C4-2B (cell line): Measurements from ENCODE around the gene FAM53B.

Experiments
- H3K27ac ChIP-seq: fragments of 450-650 bp; 2 replicates; pipeline ENCODE4 v1.5.1; 2017
- CTCF ChIP-seq: fragments of 450-650 bp; conservative IDR thresholded peaks from 2 replicates; pipeline ENCODE4 v1.5.1; 2017; ENCODE audit warnings: mild to moderate bottlenecking
- ZFX ChIP-seq: fragments of 450-650 bp; IDR thresholded peaks from 2 replicates; pipeline ENCODE4 v1.6.1; 2017

The FAM53B gene

GRCh38 chr10:124697837-124698544 is 46.2 kb downstream of the FAM53B start:
- no peak overlapping the region for H3K27ac ChIP-seq

DNA sequence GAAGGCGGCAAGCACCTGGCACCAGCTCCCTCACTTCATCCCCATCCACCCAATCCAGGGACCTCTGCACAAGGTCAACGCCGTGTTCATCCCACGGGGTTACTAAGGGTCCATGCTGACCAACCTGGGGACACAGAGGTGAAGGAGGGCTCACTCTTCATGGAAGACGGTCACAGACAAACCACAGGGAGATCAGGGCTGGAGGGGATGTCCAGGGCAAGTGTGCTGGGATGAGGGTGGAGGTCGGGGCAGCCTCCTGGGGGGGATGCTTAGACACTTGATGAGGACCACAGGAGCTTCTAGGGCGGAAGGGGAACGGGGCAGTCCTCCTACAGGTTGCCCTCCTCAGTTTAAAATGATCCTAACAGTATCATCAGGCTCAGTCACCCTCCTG is 46.7 kb downstream of the FAM53B start:
- no peak overlapping the region for H3K27ac ChIP-seq
- TF ChIP-seq CTCF (no peak), ZFX (no peak)

More at GRCh38 chr10:124697837-124698544, 46.2 kb downstream of the FAM53B start:
- TF ChIP-seq CTCF = no peak
- no peak for TF ChIP-seq ZFX

DNA sequence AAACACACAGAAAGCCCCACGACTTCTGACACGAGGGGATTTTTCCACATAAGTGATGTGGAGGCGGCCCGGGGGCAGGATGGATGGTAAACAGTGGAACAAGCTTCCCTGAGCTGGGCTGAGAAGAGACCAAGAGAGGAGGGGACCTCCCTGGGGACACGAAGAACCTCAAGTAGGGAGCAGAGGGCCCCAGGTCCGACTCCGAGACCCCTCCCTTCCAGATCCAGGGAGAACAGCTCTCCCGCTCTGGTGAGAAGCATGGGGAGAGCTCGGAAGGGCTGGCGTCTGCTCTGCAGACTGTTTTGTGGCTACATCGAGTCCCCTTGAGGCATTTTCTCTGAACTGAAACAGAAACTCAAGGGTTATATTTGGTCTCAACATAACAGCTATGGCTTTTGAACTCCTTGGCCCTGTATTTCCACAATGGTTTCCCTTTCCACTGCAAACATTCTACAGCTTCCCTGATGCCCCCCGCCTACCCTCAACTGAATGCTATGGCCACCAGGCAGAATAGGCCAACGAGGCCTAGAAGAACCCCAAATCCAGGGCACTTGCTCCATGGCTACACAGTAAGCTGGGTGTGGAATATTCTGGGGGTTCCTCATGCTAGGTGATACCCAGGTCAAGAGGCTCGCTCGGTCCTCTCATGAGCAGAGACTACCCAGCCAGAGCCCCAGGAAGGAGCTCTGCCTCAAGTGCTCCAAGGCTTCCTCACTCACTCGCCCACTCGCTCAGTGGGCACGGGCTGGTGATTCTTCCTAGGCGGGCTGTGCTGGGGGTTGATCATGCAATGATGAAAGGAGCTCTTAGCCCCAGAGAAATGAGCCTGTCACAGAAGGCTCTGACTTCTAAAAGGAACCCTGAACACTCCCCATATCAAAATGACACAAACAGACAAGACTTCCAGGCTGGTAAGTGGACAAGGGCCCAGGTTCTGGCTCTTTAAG is 47.5 kb downstream of the FAM53B start:
- no peak for TF ChIP-seq CTCF
- no peak for TF ChIP-seq ZFX
- H3K27ac ChIP-seq = no peak overlapping the region

- TF ChIP-seq ZFX = no peak
- TF ChIP-seq CTCF = no peak
- no peak overlapping the region for H3K27ac ChIP-seq
These were observed 48.9 kb downstream of the FAM53B start for GRCh38 chr10:124695259-124695658.

DNA sequence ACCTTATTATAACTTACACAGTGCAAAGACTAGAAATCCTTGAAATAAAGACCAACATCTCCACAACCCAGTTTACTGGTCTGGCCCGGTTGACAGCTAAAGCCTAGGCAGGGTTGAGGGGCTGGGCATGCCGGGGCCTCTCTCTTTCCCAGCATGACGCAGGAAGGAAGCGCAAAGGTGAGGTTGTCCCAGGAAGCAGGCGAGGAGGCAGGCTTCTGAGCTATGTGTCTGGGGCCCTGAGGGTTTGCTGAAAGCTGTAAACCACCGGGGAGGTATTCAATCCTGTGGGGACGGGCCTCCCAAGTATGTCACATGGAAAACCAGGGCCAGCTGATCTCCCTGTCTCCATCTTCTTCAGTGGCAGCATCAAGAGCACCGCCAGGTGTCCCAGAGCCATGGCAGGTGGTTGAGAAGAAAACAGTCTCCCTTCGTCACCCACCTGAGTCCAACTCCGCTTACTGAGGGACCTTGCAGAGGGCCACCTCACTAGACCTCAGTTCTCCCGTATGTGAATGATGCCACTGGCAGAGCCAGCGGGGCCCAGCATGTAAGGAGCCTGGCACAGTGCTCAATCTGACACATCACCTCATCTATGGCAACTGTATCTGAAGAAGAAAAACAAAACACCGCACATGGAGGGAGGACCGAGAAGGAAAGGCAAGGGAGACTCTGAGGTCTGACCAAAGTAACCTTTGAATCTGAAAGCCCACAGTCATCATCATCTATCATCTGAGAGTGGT is 49.5 kb downstream of the FAM53B start:
- no peak for TF ChIP-seq CTCF
- no peak for TF ChIP-seq ZFX
- no peak overlapping the region for H3K27ac ChIP-seq

DNA sequence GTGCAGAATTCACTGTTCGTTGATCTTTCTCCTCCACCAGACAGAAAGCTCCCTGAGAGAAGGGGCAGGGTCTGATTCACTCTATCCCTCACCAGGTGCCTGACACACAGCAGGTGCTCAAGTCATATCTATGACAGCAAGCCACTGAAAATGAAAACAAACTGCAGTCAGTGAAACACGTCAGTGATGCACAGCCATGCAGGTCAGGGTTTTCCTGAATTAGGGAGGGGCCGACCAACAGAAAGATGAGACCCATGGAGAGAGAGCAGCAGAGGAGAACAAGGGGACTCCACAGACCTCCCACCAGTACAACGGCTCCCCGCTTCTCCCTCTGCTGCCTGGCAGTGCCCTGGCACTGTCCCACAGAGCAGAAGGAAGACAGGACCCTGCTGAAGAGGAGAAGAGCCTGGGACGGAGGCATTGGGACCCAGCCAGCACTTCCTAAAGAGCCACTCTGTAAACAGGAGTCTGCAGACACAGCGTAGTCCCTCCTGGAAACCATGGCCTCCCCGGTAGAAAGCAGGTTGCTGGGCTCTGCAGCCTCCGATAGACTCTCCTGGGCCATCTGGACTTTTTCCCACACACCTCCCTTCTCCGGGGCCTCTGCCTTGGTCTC is 50.3 kb downstream of the FAM53B start:
- no peak overlapping the region for H3K27ac ChIP-seq
- TF ChIP-seq ZFX (no peak), CTCF (no peak)
